HS-27A (cell line): ENCODE measurements around the gene EBLN2.

Source experiments
- DNase-seq: peaks from one replicate; pipeline ENCODE4 v3.0.0-alpha.2; 2012; ENCODE audit warnings: low read depth, missing footprints

EBLN2 gene

DNA sequence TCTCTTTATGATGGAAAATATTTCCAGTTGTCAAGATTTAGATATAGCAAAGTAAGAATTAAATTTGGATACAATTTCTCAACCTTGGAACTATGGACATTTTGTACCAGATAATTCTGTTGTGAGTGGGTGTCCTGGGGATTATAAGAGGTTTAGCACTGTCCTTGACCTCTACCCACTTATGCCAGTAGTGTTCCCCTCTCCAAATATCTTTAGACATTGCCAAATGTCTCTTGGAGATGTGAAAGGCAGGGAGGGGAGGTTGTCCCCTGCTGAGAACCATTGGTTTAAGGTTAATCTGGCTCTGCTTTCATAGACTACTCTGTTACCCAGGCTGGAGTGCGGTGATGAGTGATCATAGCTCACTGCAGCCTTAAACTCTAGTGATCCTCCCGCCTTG, at the start of gene EBLN2:
Gene EBLN2 (plus strand): TSS at position 244 of the 400 bp plus-strand sequence. CDS start 423 bp downstream, outside the sequence.
- no peak for DNase-seq

GRCh38 chr3:73018298-73018697, 43.2 kb upstream of the EBLN2 start:
- no peak for DNase-seq

- DNase-seq: no peak
Measured at GRCh38 chr3:73018790-73019441, 42.5 kb upstream of the EBLN2 start.

GRCh38 chr3:73021301-73021835, 40.1 kb upstream of the EBLN2 start:
- DNase-seq: no peak

GRCh38 chr3:73024836-73025235, 36.6 kb upstream of the EBLN2 start:
- DNase-seq: no peak

DNA sequence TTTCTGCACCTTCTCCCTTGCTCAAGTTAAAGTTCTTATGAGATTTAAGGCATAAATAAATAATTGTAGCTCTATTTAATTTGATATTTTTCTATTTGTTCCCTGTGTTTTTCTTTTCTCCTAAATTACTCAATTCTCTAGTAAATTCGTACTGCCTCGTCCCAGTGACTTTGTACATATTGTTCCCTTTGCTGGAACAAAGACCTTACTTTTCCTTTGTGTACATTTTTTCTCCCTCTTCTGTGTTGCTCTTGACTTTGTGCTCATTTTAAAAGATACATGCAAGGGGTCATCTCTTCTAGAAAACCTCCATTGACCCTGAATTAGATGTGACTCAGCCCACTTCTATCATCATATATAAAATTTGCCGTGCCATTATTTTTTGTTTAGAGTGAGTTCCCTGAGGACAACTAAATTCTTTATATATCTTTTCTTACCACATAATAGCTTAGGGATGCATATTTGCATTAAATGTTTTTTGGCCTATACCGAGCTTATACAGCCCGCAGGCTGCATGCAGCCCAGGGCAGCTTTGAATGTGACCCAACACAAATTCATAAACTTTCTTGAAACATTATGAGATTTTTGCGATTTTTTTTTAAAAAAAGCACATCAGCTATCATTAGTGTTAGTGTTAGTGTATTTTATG, 35.2 kb upstream of the EBLN2 start:
- DNase-seq: no peak

GRCh38 chr3:73026760-73027113, 34.7 kb upstream of the EBLN2 start:
- DNase-seq: no peak

DNA sequence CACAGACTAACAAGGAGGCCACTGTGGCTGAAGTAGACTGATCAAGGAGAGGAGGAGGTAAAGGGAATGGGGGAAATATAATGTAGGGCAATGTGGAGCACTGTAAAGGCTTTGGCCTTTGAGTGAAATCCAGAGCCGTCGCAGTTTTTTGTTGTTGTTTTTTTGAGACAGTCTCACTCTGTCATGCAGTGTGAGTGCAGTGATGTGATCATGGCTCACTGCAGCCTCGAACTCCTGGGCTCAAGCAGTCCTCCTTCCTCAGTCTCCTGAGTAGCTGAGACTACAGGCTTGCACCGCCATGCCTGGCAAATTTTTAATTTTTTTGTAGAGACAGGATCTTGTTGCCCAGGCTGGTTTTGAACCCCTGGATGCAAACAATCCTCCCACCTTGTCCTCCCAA, 32.7 kb upstream of the EBLN2 start:
- no peak for DNase-seq

- DNase-seq: peak; percentile 83
Measured at GRCh38 chr3:73029321-73029796, 32.1 kb upstream of the EBLN2 start.

GRCh38 chr3:73030073-73030597, 31.3 kb upstream of the EBLN2 start:
- no peak for DNase-seq

- DNase-seq: no peak
Measured at GRCh38 chr3:73031573-73032103, 29.8 kb upstream of the EBLN2 start.

DNA sequence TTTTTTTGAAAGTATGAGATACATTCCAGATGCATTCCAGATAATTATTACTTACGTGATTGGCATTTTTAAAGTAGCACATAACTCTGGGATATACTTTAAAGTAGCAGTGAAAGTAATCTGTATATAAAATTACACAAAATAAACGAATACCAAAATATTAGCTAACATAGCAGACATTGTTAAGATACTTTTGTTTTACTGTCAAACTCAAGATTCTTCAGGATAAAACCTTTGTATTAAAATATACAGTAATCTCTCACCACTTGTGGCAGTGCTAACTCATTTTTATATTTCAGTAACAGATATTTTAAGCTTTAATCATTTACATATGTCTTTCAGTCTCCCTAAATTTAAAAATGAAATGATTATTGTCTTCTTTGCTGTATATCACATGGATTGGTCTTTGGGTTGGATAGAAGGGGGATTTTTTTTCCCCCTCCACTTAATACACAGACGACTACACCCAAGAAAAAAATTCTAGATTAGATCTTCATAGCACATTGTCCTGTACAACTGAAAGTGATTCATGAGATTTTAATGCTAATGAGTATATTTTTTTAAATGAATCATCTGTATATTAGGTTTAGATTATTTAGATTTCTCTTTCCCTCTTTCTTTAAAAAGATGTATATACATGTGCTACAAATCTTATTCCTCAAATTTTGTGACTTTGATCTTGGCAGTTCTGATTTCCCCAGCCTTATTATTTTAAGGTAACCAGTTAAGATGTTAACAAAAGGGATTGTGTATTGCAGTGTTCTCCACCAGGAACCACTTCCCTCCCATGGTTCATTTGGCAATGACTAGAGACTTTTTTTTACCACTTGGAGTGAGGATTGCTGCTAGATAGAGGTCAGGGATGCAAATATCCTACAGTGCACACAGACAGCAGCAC, 24.5 kb upstream of the EBLN2 start:
- peak; percentile 51 for DNase-seq

DNA sequence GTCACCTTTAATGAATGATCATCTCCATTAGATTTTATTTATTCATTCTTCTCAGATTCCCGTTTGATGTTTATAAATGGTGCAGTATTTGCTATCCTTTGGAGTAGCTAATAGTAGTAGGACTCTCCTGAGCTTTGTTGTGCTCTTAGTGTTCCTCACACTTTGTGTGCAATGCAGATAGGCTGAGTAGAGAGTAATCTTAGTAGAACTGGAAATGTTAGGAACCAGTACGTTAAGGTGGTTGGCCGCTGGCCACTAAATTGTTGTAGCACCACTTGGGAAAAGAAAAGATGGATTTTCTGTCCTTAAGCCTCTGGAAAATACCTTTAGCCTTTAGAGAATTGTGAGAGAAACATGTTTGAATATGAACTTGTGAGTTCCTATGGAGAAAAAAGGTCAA, 19.9 kb upstream of the EBLN2 start:
- DNase-seq: no peak

DNA sequence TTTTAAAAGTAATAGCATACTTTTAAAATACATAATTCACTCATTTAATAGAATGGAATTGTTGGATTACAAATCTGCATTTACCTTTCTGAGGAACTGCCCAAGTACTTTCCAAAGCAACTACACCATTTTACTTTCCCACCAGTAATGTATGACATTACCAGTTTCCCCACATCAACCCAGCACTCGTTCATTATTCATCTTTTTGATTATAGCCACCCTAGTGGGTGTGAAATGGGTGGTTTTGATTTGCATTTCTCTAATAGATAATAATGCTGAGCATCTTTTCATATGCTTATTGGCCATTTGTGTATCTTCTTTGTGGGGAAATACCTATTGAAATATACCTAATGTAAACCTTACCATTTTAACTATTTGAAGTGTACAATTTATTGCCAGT, 18.0 kb upstream of the EBLN2 start:
- no peak for DNase-seq

GRCh38 chr3:73045391-73045790, 16.1 kb upstream of the EBLN2 start:
- no peak for DNase-seq

DNA sequence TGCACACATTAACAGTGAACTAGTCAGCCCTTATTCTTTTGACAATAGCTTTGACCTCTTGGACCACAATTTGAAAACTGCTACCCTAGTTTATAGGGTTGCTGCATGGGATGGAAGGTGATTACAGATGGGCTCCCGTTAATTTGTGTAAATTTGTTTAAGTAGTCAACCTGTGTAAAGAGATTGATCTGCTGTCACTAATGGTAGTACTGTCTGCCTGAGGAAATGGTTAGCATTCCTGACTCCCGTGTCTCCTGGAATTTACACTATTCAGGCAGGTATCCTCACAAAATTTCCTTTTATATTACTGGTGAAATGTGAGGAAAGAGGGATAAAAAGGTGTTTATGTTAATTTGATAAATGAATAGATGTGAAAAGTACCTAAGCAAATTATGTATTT, 15.3 kb upstream of the EBLN2 start:
- DNase-seq: no peak

- no peak for DNase-seq
Measured at GRCh38 chr3:73049319-73049718, 12.1 kb upstream of the EBLN2 start.

GRCh38 chr3:73052857-73053256, 8.6 kb upstream of the EBLN2 start:
- no peak for DNase-seq

- no peak for DNase-seq
Measured at GRCh38 chr3:73055583-73055982, 5.9 kb upstream of the EBLN2 start.

GRCh38 chr3:73056014-73056844, 5.2 kb upstream of the EBLN2 start:
- DNase-seq: no peak

- DNase-seq: no peak
Measured at GRCh38 chr3:73056845-73057150, 4.7 kb upstream of the EBLN2 start.
